ENCODE results near the gene LRP1B.

LRP1B gene

GRCh38 chr2:142037744-142038143, 93.1 kb downstream of the LRP1B start:
- Mint-ChIP-seq H3K27ac (no peak overlapping the region), H3K9me3 (peaks cover 10% of the 10 kb centered on the region), H3K36me3 (no peaks in the 10 kb centered on the region), H3K4me1 (no peaks in the 10 kb centered on the region), H3K4me3 (no peak overlapping the region), H3K27me3 (no peaks in the 10 kb centered on the region)

- peaks cover 17% of the 10 kb centered on the region for H3K9me3 Mint-ChIP-seq
- no peaks in the 10 kb centered on the region for H3K36me3 Mint-ChIP-seq
- H3K4me1 Mint-ChIP-seq: no peaks in the 10 kb centered on the region
- no peaks in the 10 kb centered on the region for H3K27me3 Mint-ChIP-seq
- no peak overlapping the region for H3K4me3 Mint-ChIP-seq
- no peak overlapping the region for H3K27ac Mint-ChIP-seq
These were observed 93.8 kb downstream of the LRP1B start for GRCh38 chr2:142037066-142037465.

GRCh38 chr2:142033393-142033792, 97.4 kb downstream of the LRP1B start:
- Mint-ChIP-seq H3K4me3 (no peak overlapping the region), H3K27me3 (no peaks in the 10 kb centered on the region), H3K36me3 (no peaks in the 10 kb centered on the region), H3K9me3 (peaks cover 20% of the 10 kb centered on the region), H3K4me1 (no peaks in the 10 kb centered on the region), H3K27ac (no peak overlapping the region)

GRCh38 chr2:142031656-142032055, 99.2 kb downstream of the LRP1B start:
- H3K4me3 Mint-ChIP-seq: no peak overlapping the region
- no peak overlapping the region for H3K27ac Mint-ChIP-seq
- H3K36me3 Mint-ChIP-seq: no peaks in the 10 kb centered on the region
- H3K9me3 Mint-ChIP-seq: peaks cover 23% of the 10 kb centered on the region
- no peaks in the 10 kb centered on the region for H3K27me3 Mint-ChIP-seq
- H3K4me1 Mint-ChIP-seq: no peaks in the 10 kb centered on the region

GRCh38 chr2:142030735-142031134, 100.1 kb downstream of the LRP1B start:
- no peaks in the 10 kb centered on the region for H3K36me3 Mint-ChIP-seq
- no peaks in the 10 kb centered on the region for H3K4me1 Mint-ChIP-seq
- H3K4me3 Mint-ChIP-seq: no peak overlapping the region
- H3K9me3 Mint-ChIP-seq: peaks cover 23% of the 10 kb centered on the region
- no peak overlapping the region for H3K27ac Mint-ChIP-seq
- H3K27me3 Mint-ChIP-seq: no peaks in the 10 kb centered on the region

- Mint-ChIP-seq H3K4me1 (no peaks in the 10 kb centered on the region), H3K9me3 (peaks cover 23% of the 10 kb centered on the region), H3K27ac (no peak overlapping the region), H3K4me3 (no peak overlapping the region), H3K36me3 (no peaks in the 10 kb centered on the region), H3K27me3 (no peaks in the 10 kb centered on the region)
These were observed 100.8 kb downstream of the LRP1B start for GRCh38 chr2:142029974-142030373.

- H3K4me3 Mint-ChIP-seq: no peak overlapping the region
- no peak overlapping the region for H3K27ac Mint-ChIP-seq
- H3K9me3 Mint-ChIP-seq: peaks cover 15% of the 10 kb centered on the region
- no peaks in the 10 kb centered on the region for H3K36me3 Mint-ChIP-seq
- H3K4me1 Mint-ChIP-seq: no peaks in the 10 kb centered on the region
- no peaks in the 10 kb centered on the region for H3K27me3 Mint-ChIP-seq
These were observed 105.4 kb downstream of the LRP1B start for GRCh38 chr2:142025394-142025793.

- Mint-ChIP-seq H3K4me1 (no peaks in the 10 kb centered on the region), H3K9me3 (no peaks in the 10 kb centered on the region), H3K27ac (no peak overlapping the region), H3K36me3 (no peaks in the 10 kb centered on the region), H3K27me3 (no peaks in the 10 kb centered on the region), H3K4me3 (no peak overlapping the region)
These were observed 110.4 kb downstream of the LRP1B start for GRCh38 chr2:142020368-142020767.

- H3K27me3 Mint-ChIP-seq: no peaks in the 10 kb centered on the region
These were observed 116.3 kb downstream of the LRP1B start for GRCh38 chr2:142014536-142014935.

GRCh38 chr2:142012797-142013196, 118.0 kb downstream of the LRP1B start:
- H3K4me3 Mint-ChIP-seq: no peak overlapping the region
- H3K4me1 Mint-ChIP-seq: no peaks in the 10 kb centered on the region
- no peaks in the 10 kb centered on the region for H3K9me3 Mint-ChIP-seq
- H3K27ac Mint-ChIP-seq: no peak overlapping the region
- H3K27me3 Mint-ChIP-seq: no peaks in the 10 kb centered on the region
- H3K36me3 Mint-ChIP-seq: no peaks in the 10 kb centered on the region

More at GRCh38 chr2:142014536-142014935, 116.3 kb downstream of the LRP1B start:
- Mint-ChIP-seq H3K4me1 (no peaks in the 10 kb centered on the region), H3K36me3 (no peaks in the 10 kb centered on the region), H3K4me3 (no peak overlapping the region), H3K27ac (no peak overlapping the region), H3K9me3 (no peaks in the 10 kb centered on the region)

GRCh38 chr2:142010477-142011270, 120.1 kb downstream of the LRP1B start:
- Mint-ChIP-seq H3K27ac (no peak overlapping the region), H3K4me1 (no peaks in the 10 kb centered on the region), H3K4me3 (no peak overlapping the region), H3K36me3 (no peaks in the 10 kb centered on the region), H3K9me3 (no peaks in the 10 kb centered on the region), H3K27me3 (no peaks in the 10 kb centered on the region)

GRCh38 chr2:142008135-142008744, 122.6 kb downstream of the LRP1B start:
- H3K4me1 Mint-ChIP-seq: no peaks in the 10 kb centered on the region
- H3K9me3 Mint-ChIP-seq: no peaks in the 10 kb centered on the region
- H3K27me3 Mint-ChIP-seq: no peaks in the 10 kb centered on the region
- no peaks in the 10 kb centered on the region for H3K36me3 Mint-ChIP-seq
- H3K27ac Mint-ChIP-seq: no peak overlapping the region
- H3K4me3 Mint-ChIP-seq: no peak overlapping the region

GRCh38 chr2:141994066-141994465, 136.8 kb downstream of the LRP1B start:
- no peak overlapping the region for H3K4me3 Mint-ChIP-seq
- H3K36me3 Mint-ChIP-seq: no peaks in the 10 kb centered on the region
- H3K27me3 Mint-ChIP-seq: no peaks in the 10 kb centered on the region
- no peak overlapping the region for H3K27ac Mint-ChIP-seq
- no peaks in the 10 kb centered on the region for H3K9me3 Mint-ChIP-seq
- no peaks in the 10 kb centered on the region for H3K4me1 Mint-ChIP-seq

- H3K4me3 Mint-ChIP-seq: no peak overlapping the region
- no peak overlapping the region for H3K27ac Mint-ChIP-seq
- H3K9me3 Mint-ChIP-seq: no peaks in the 10 kb centered on the region
- no peaks in the 10 kb centered on the region for H3K36me3 Mint-ChIP-seq
- no peaks in the 10 kb centered on the region for H3K27me3 Mint-ChIP-seq
- no peaks in the 10 kb centered on the region for H3K4me1 Mint-ChIP-seq
These were observed 138.1 kb downstream of the LRP1B start for GRCh38 chr2:141992695-141993094.

- Mint-ChIP-seq H3K36me3 (no peaks in the 10 kb centered on the region), H3K27ac (no peak overlapping the region), H3K4me1 (no peaks in the 10 kb centered on the region), H3K9me3 (peaks cover 15% of the 10 kb centered on the region), H3K27me3 (no peaks in the 10 kb centered on the region), H3K4me3 (no peak overlapping the region)
These were observed 162.4 kb downstream of the LRP1B start for GRCh38 chr2:141968433-141968832.

- Mint-ChIP-seq H3K27me3 (no peaks in the 10 kb centered on the region), H3K9me3 (peaks cover 15% of the 10 kb centered on the region), H3K36me3 (no peaks in the 10 kb centered on the region), H3K27ac (no peak overlapping the region), H3K4me3 (no peak overlapping the region), H3K4me1 (no peaks in the 10 kb centered on the region)
These were observed 162.8 kb downstream of the LRP1B start for GRCh38 chr2:141967980-141968379.
